Left lobe of liver (tissue), 2 donors: ENCODE data around the gene ZSWIM8. TPM values are rescaled to one million over a fixed set of nuclear protein-coding genes. Genes with fewer than 3 reads are reported as not detected.
"Not testable (repeated sequence)": the region's sequence is repeated elsewhere in the genome, so short reads cannot be mapped to it uniquely, and the experiment has no call there.

ENCODE experiments used
- ATAC-seq: fragments of 200-7000 bp; cut with Tn5 transposase; one replicate; pipeline ENCODE4 v1.9.1; 2020; ENCODE audit warnings: mild to moderate bottlenecking, moderate library complexity
- DNase-seq: peaks from one replicate; pipeline ENCODE4 v3.0.0-alpha.2; 2020; ENCODE audit warnings: low spot score
- total RNA-seq: library from RNA; stranded (reverse); gene quantifications from one replicate; pipeline ENCODE4 v1.2.1, GENCODE V29; 2021
- donor health status: DM: no; HTN: no; CAD: no; lungs with moderate emphysema.
- donor health status: DM: no; HTN: yes; CAD: no.

ZSWIM8 gene
- total RNA-seq, 1 donor from 2014 or later = 101 TPM

GRCh38 chr10:73793456-73793855 lies 8.1 kb downstream of the ZSWIM8 start:
- no peak for ATAC-seq
- DNase-seq = no peak

- not testable (repeated sequence) for DNase-seq, ATAC-seq
These were observed 10.1 kb downstream of the ZSWIM8 start for GRCh38 chr10:73795491-73795890.

- not testable (repeated sequence) for DNase-seq, ATAC-seq
These were observed 10.6 kb downstream of the ZSWIM8 start for GRCh38 chr10:73796035-73796434.

GRCh38 chr10:73796766-73797165 lies 11.4 kb downstream of the ZSWIM8 start:
- ATAC-seq = no peak
- no peak for DNase-seq

- DNase-seq (no peak), ATAC-seq (no peak)
These were observed 12.1 kb downstream of the ZSWIM8 start for GRCh38 chr10:73797324-73798025.

GRCh38 chr10:73798087-73798486 lies 12.7 kb downstream of the ZSWIM8 start:
- DNase-seq (no peak), ATAC-seq (no peak)

GRCh38 chr10:73798927-73799560 lies 13.6 kb downstream of the ZSWIM8 start:
- ATAC-seq = peak; percentile 3

GRCh38 chr10:73799899-73800559 lies 14.6 kb downstream of the ZSWIM8 start:
- ATAC-seq (peak; percentile 6), DNase-seq (no peak)

More at GRCh38 chr10:73798927-73799560, 13.6 kb downstream of the ZSWIM8 start:
- no peak for DNase-seq

- DNase-seq (no peak), ATAC-seq (peak; percentile 3)
These were observed 15.3 kb downstream of the ZSWIM8 start for GRCh38 chr10:73800560-73801252.

- ATAC-seq = no peak
- no peak for DNase-seq
These were observed 15.8 kb downstream of the ZSWIM8 start for GRCh38 chr10:73801253-73801590.

GRCh38 chr10:73802276-73802991 lies 17.0 kb downstream of the ZSWIM8 start:
- no peak for DNase-seq
- ATAC-seq = no peak

GRCh38 chr10:73803680-73804286 lies 18.4 kb downstream of the ZSWIM8 start:
- no peak for DNase-seq
- no peak for ATAC-seq

GRCh38 chr10:73806176-73806950 lies 21.0 kb downstream of the ZSWIM8 start:
- ATAC-seq = no peak
- DNase-seq = no peak

- DNase-seq (no peak), ATAC-seq (no peak)
These were observed 22.1 kb downstream of the ZSWIM8 start for GRCh38 chr10:73807471-73807870.

- DNase-seq (no peak), ATAC-seq (no peak)
These were observed 22.8 kb downstream of the ZSWIM8 start for GRCh38 chr10:73808021-73808815.

GRCh38 chr10:73809061-73809818 lies 23.8 kb downstream of the ZSWIM8 start:
- no peak for ATAC-seq
- DNase-seq = no peak

- ATAC-seq (no peak), DNase-seq (no peak)
These were observed 24.9 kb downstream of the ZSWIM8 start for GRCh38 chr10:73810358-73810734.
